Myocyte (in vitro differentiated cells): Measurements from ENCODE around the gene ARHGAP18. TPM values are rescaled to one million over a fixed set of nuclear protein-coding genes. Genes with fewer than 3 reads are reported as not detected.

Source experiments
- DNase-seq: peaks from one replicate; pipeline ENCODE4 v3.0.0-alpha.2; 2012; ENCODE audit warnings: low read depth
- total RNA-seq: library from RNA; depleted of rRNA; stranded (reverse); fragments of >200 nt; gene quantifications from 2 replicates; pipeline ENCODE4 v1.2.3, GENCODE V29; 2014

ARHGAP18 gene
- total RNA-seq, 1 donor from 2014 or later: 17.1 TPM

DNA sequence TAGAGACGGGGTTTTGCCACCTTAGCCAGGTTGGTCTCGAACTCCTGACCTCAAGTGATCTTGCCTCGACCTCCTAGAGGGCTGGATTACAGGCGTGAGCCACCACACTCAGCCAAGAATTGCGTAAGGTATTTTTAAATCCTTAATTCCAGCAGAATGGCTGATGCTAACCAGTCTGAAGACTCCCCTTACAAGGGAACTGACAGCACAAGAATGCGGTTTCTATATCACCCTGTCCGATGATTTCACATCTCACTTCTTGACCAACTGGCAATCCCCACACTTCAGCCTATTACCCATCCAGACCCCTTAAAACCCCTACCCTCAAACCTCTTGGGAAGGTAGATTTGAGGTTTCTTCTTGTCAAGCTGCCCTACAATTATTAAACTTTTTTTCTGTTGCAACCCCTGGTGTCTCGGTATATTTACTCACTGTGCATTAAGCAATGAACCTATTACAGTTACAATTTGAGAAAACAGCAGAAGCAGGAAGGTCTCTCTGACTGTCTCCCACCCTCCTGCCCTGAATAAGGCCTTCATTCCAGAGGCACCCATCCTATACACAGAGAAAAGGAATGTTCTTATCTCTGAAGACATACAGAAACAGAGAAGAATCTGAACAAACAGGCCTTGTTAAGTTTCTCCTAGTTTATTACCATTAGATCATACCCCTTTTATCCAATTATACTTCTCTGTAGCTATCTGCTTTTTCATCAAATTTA is 164.9 kb downstream of the ARHGAP18 start:
- DNase-seq: no peak

DNA sequence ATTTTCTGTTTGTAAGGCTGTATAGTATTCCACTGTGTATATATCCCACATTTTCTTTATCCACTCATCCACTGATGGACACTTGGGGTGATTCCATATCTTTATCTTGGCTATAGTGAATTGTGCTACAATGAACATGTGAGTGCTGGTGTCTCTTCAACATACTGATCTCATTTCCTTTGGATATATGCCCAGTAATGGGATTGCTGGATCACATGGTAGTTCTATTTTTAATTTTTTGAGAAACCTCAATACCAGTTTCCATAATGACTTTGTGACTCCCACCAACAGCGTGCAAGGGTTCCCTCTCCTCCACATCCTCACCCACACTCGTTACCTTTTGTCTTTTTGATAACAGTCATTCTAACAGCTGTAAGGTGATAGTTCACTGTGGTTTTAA is 166.0 kb downstream of the ARHGAP18 start:
- peak; percentile 42 for DNase-seq

DNA sequence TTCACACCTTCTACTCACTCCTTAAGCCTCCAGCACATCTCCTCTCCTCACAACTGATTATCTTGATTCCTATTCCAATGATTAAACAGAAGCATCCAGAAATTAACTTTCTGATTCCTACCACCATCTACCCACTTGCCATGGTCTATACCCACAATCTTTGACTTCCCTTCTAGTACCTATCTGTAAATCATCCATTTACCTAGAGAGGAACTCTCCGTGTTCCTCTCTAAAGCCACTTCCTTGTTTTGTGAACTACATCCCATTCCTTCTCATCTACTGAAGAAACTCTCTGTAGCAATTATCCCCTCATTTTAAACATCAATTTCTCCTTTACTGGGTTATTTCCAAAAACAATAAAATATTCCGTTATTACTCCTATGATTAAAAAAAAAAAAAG is 167.3 kb downstream of the ARHGAP18 start:
- no peak for DNase-seq

DNA sequence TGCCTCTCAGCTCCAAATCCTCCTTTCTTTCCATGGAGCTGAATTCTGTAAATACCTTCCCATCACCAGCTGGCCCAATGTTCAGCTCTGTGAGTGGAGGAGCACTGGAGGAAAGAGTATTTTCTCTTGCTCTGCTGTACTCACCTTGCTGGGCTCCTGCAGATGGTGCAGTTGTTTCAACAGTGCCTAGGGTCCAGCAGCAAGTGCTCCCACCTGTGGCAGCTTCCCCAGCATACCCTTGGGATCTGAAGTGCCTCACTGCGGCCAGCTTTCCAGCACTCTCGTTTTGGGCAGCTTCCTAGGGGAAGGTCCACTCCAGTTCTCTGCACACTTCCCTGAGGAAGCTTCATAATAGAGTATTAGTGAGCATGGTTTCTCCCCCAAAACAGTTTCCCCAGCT is 170.9 kb downstream of the ARHGAP18 start:
- no peak for DNase-seq

DNA sequence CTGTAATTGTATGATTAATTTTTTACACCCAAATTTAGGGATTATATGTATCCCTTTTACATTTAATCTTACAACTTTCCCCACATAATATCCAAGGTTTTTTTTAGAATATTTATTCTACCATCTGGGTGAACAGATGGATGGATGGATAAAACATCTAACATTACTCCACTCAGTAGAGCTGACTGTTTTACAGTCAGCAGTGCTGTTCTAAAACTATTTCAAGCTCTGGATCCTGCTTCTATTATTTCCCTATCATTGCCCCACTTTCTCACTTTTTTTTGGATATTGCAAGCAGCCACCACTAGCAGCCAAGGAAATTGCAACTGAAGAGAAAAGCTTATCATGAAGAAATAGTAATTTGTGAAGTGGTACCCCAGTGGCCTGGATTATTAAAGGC is 173.7 kb downstream of the ARHGAP18 start:
- DNase-seq: no peak

DNA sequence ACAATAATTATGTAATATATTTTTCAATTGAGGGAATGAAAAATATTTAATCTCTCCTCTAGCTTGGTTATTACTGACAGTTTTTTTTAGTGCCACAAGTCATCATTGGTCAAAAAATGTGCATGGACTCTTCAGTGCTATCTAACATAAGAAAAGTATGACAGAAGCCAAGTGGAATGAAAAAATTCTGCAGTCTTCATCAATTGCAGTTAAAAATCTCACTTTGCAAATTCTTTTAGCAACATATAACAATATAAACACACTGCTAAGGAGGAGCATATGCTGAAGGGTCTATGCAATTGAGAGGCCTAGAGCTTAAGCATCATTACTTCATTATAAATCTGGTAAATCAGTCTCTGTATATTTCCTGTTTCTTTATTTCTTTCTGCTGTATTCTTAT is 175.1 kb downstream of the ARHGAP18 start:
- no peak for DNase-seq

Other genes starting within 250 kb of the ARHGAP18 start
- gene TMEM244, start 151.1 kb upstream of the ARHGAP18 start, total RNA-seq: 0.83 TPM in 1 of 2 replicates, not detected in the other